Uterus (tissue), 4 donors: ENCODE results near the gene VMP1. TPM values are rescaled to one million over a fixed set of nuclear protein-coding genes. Genes with fewer than 3 reads are reported as not detected.
"Not testable (repeated sequence)": the region's sequence is repeated elsewhere in the genome, so short reads cannot be mapped to it uniquely, and the experiment has no call there.

Experiments used
- DNase-seq, 2 donors: peaks; one replicate each; pipeline ENCODE4 v3.0.0-alpha.2; 2019 to 2020
- H3K27ac ChIP-seq, 2 donors: fragments of 200-600 bp; sonication (generic); 1 replicate in 1 of 2; 2 replicates in 1 of 2; pipeline ENCODE4 v1.5.1; 2016 to 2018
- H3K27me3 ChIP-seq, 2 donors: fragments of 200-600 bp; sonication (generic); one replicate each; pipeline ENCODE4 v1.5.1; 2018 to 2019; ENCODE audit warnings: control low read depth in 1 of 2
- H3K36me3 ChIP-seq, 2 donors: fragments of 200-600 bp; sonication (generic); one replicate each; pipeline ENCODE4 v1.5.1; 2019; ENCODE audit warnings: control low read depth in 1 of 2
- H3K4me1 ChIP-seq, 2 donors: fragments of 200-600 bp; sonication (generic); one replicate each; pipeline ENCODE4 v1.5.1; 2018 to 2019; ENCODE audit warnings: control low read depth in 1 of 2
- H3K4me3 ChIP-seq, 2 donors: fragments of 200-600 bp; sonication (generic); 1 replicate in 1 of 2; 2 replicates in 1 of 2; pipeline ENCODE4 v1.5.1; 2018 to 2019; ENCODE audit warnings: mild to moderate bottlenecking in 1 of 2
- H3K9me3 ChIP-seq, 2 donors: fragments of 200-600 bp; sonication (generic); one replicate each; pipeline ENCODE4 v1.5.1; 2019; ENCODE audit warnings: control low read depth in 1 of 2
- CTCF ChIP-seq, 4 experiments: fragments of 200-600 bp in 2 of 4; fragments of 450-650 bp in 2 of 4; sonication (generic) in 2 of 4; IDR thresholded peaks; one replicate each; pipeline ENCODE4 v1.5.1; 2016 to 2019; ENCODE audit warnings: antibody characterized with exemption in 4 of 4, mild to moderate bottlenecking in 2 of 4, moderate library complexity in 1 of 4
- POLR2A ChIP-seq, 2 donors: fragments of 450-650 bp; IDR thresholded peaks; one replicate each; pipeline ENCODE4 v1.6.1; 2016; ENCODE audit warnings: antibody characterized with exemption in 2 of 2, mild to moderate bottlenecking in 1 of 2, moderate library complexity in 1 of 2
- intact Hi-C: fragments of 100-400 bp; cut with DNase I; formaldehyde crosslinking; loops from one replicate; pipeline ENCODE4 v1.15.1; 2023; ENCODE audit warnings: low total_unique reads
- total RNA-seq, 4 donors: library from RNA; depleted of rRNA in 3 of 4; stranded (reverse); fragments of >200 nt in 3 of 4; gene quantifications; one replicate each; pipeline versions ENCODE4 v1.1.0 to v1.2.4, GENCODE V29; 2014 to 2023
- donor health status: DM: yes; HTN: yes; CAD: no.

The VMP1 gene
- total RNA-seq, 4 donors from 2014 or later = 92.7 to 251 (median 150) TPM

- Histone ChIP-seq H3K4me1 (peaks cover 0 to 6% of the 10 kb centered on the region in 2 donors), H3K9me3 (no peaks in the 10 kb centered on the region), H3K27me3 (no peaks in the 10 kb centered on the region), H3K4me3 (no peak overlapping the region), H3K27ac (peak overlapping the region; percentile 80 to 90), H3K36me3 (no peaks in the 10 kb centered on the region)
- no peak for DNase-seq
- TF ChIP-seq CTCF (IDR thresholded peaks at IDR 0.05) = no peak
- TF ChIP-seq POLR2A (IDR thresholded peaks at IDR 0.05) = no peak
- intact Hi-C loops = no loop called here
These were observed 120.4 kb downstream of the VMP1 start for GRCh38 chr17:59827721-59828477.

GRCh38 chr17:59828478-59828760, 121.0 kb downstream of the VMP1 start:
- peaks cover 0 to 6% of the 10 kb centered on the region in 2 donors for H3K4me1 ChIP-seq
- DNase-seq = no peak
- no peak for TF ChIP-seq CTCF (IDR thresholded peaks at IDR 0.05)
- TF ChIP-seq POLR2A (IDR thresholded peaks at IDR 0.05) = no peak
- H3K9me3 ChIP-seq = no peaks in the 10 kb centered on the region
- no peak overlapping the region for H3K4me3 ChIP-seq
- intact Hi-C loops = no loop called here
- no peaks in the 10 kb centered on the region for H3K27me3 ChIP-seq
- peak overlapping the region; percentile 80 to 90 for H3K27ac ChIP-seq
- no peaks in the 10 kb centered on the region for H3K36me3 ChIP-seq

GRCh38 chr17:59828819-59829216, 121.4 kb downstream of the VMP1 start:
- DNase-seq, H3K4me1 ChIP-seq, H3K9me3 ChIP-seq, H3K36me3 ChIP-seq, H3K27me3 ChIP-seq, intact Hi-C loops, H3K4me3 ChIP-seq: not testable (repeated sequence)
- peak overlapping the region; percentile 80 to 90 for H3K27ac ChIP-seq

GRCh38 chr17:59829217-59830006, 122.0 kb downstream of the VMP1 start:
- H3K9me3 ChIP-seq = no peaks in the 10 kb centered on the region
- H3K4me3 ChIP-seq = no peak overlapping the region
- intact Hi-C loops = loop anchor here (10.0 kb wide), 1 partner anchor 75 kb away; no protein-coding TSS in a partner anchor
- no peaks in the 10 kb centered on the region for H3K27me3 ChIP-seq
- TF ChIP-seq POLR2A (IDR thresholded peaks at IDR 0.05) = no peak
- TF ChIP-seq CTCF (IDR thresholded peaks at IDR 0.05) = no peak
- peak in 1 of 2 donors; percentile 60 for DNase-seq
- H3K4me1 ChIP-seq = peaks cover 0 to 6% of the 10 kb centered on the region in 2 donors
- H3K27ac ChIP-seq = peak overlapping the region; percentile 80 to 90
- H3K36me3 ChIP-seq = no peaks in the 10 kb centered on the region

GRCh38 chr17:59830007-59830630, 122.7 kb downstream of the VMP1 start:
- no peaks in the 10 kb centered on the region for H3K36me3 ChIP-seq
- DNase-seq = no peak
- peak overlapping the region; percentile 80 to 90 for H3K27ac ChIP-seq
- intact Hi-C loops = loop anchor here (10.0 kb wide), 1 partner anchor 75 kb away; no protein-coding TSS in a partner anchor
- peaks cover 0 to 6% of the 10 kb centered on the region in 2 donors for H3K4me1 ChIP-seq
- H3K9me3 ChIP-seq = no peaks in the 10 kb centered on the region
- TF ChIP-seq POLR2A (IDR thresholded peaks at IDR 0.05) = no peak
- no peak for TF ChIP-seq CTCF (IDR thresholded peaks at IDR 0.05)
- H3K27me3 ChIP-seq = no peaks in the 10 kb centered on the region
- no peak overlapping the region for H3K4me3 ChIP-seq
